Measurements from ENCODE around the gene ANGPTL2. TPM values are rescaled to one million over a fixed set of nuclear protein-coding genes. Genes with fewer than 3 reads are reported as not detected.

Gene ANGPTL2
- total and polyA plus RNA-seq, 2 of the 4 experiments (the other 2 are of a cell fraction): 9.5 to 25.1 TPM

GRCh38 chr9:127089631-127090081 lies 32.8 kb downstream of the ANGPTL2 start:
- Histone ChIP-seq H3K9me1 (ENCODE audit: insufficient read depth, low read length) (no peaks in the 10 kb centered on the region), H3K79me1 (ENCODE audit: low read depth in 1 of 2, low read length in 2 of 2) (no peaks in the 10 kb centered on the region), H3K18ac (ENCODE audit: low read depth, low read length) (no peak overlapping the region), H3K56ac (ENCODE audit: extremely low read depth, insufficient read depth, low read length) (no peak overlapping the region), H3K36me3 (ENCODE audit: control insufficient read depth, insufficient read depth, low read length) (peaks cover 62% of the 10 kb centered on the region), H4K20me1 (ENCODE audit: insufficient read depth, low read length) (no peaks in the 10 kb centered on the region), H3K23ac (ENCODE audit: low read depth, low read length) (no peak overlapping the region), H3K14ac (replicated peaks; ENCODE audit: low read depth, low read length) (no peak overlapping the region), H2AK9ac (replicated peaks; ENCODE audit: low read depth, low read length, poor library complexity) (no peak overlapping the region), H4K5ac (ENCODE audit: low read depth, low read length) (no peak overlapping the region), H3K4me3 (ENCODE audit: insufficient read depth, low read depth, low read length) (no peak overlapping the region), H3K4me1 (ENCODE audit: control insufficient read depth, insufficient read depth, low read length) (no peaks in the 10 kb centered on the region), H2AK5ac (ENCODE audit: low read depth, low read length) (no peak overlapping the region), H4K8ac (ENCODE audit: low read depth in 2 of 2, low read length in 2 of 2) (no peak overlapping the region), H4K91ac (ENCODE audit: insufficient read depth, low read depth, low read length) (no peak overlapping the region), H2AFZ (replicated peaks; ENCODE audit: low read length, poor library complexity) (no peak overlapping the region), H2BK15ac (ENCODE audit: low read depth, low read length) (no peak overlapping the region), H2BK120ac (ENCODE audit: low read depth, low read length) (no peak overlapping the region), H3K27ac (ENCODE audit: insufficient read depth, low read length) (no peak overlapping the region), H3K9me3 (ENCODE audit: control insufficient read depth, insufficient read depth, low read length) (no peaks in the 10 kb centered on the region), H3K9ac (ENCODE audit: low read depth, low read length) (no peak overlapping the region), H3K4me2 (ENCODE audit: low read depth, low read length) (no peak overlapping the region), H2BK5ac (ENCODE audit: low read depth, low read length, poor library complexity, severe bottlenecking) (no peak overlapping the region), H2BK20ac (ENCODE audit: low read depth, low read length) (no peak overlapping the region), H3K4ac (ENCODE audit: low read depth, low read length) (no peak overlapping the region), H3K27me3 (ENCODE audit: control insufficient read depth, insufficient read depth, low read length) (no peaks in the 10 kb centered on the region)
- WGBS, 2 experiments (ENCODE audit: extremely low coverage in 2 of 2, insufficient read length in 1 of 2): no CpG with 5 or more reads among the region's 6 CpGs
- intact Hi-C loops (cut with micrococcal nuclease) (no loop called here), in situ Hi-C loops (cut with MboI; ENCODE audit: low sequenced_read_pairs) (no loop called here), dilution Hi-C loops (cut with HindIII; ENCODE audit: low sequenced_read_pairs, unreplicated experiment) (no loop called here)
- POLR2A ChIA-PET (ENCODE audit: unreplicated experiment): interaction anchor here (0.5 kb wide), 1 partner anchor 111 kb away, joined by 3 read pairs; no protein-coding TSS in a partner anchor
- BruUV-seq (replicated peaks): no TSS peak
- ATAC-seq (ENCODE audit: low read depth): no peak
- TF ChIP-seq USF2 (IDR thresholded peaks at IDR 0.05; ENCODE audit: low read depth, low read length): no peak
- TF ChIP-seq POLR2A (IDR thresholded peaks at IDR 0.05; ENCODE audit: low read depth, low read length): no peak
- TF ChIP-seq RCOR1 (IDR thresholded peaks at IDR 0.05; ENCODE audit: insufficient replicate concordance, low read length): no peak
- no peak for TF ChIP-seq NFE2L2 (IDR thresholded peaks at IDR 0.05; ENCODE audit: low read depth, low read length)
- TF ChIP-seq RAD21 (IDR thresholded peaks at IDR 0.05; ENCODE audit: low read length): no peak
- TF ChIP-seq BHLHE40 (IDR thresholded peaks at IDR 0.05; ENCODE audit: low read depth, low read length): no peak
- CTCF ChIA-PET: no interaction called here
- no peak for DNase-seq
